HG02852 (cell line): Measurements from ENCODE around the gene MYLIP.

ENCODE experiments used
- ATAC-seq: cut with Tn5 transposase; IDR thresholded peaks from one replicate; pipeline ENCODE4 v1.9.1; 2021; ENCODE audit warnings: mild to moderate bottlenecking, moderate library complexity; ENCODE audit not compliant: unreplicated experiment

The MYLIP gene

GRCh38 chr6:16106991-16107787, 21.7 kb upstream of the MYLIP start:
- no peak for ATAC-seq

DNA sequence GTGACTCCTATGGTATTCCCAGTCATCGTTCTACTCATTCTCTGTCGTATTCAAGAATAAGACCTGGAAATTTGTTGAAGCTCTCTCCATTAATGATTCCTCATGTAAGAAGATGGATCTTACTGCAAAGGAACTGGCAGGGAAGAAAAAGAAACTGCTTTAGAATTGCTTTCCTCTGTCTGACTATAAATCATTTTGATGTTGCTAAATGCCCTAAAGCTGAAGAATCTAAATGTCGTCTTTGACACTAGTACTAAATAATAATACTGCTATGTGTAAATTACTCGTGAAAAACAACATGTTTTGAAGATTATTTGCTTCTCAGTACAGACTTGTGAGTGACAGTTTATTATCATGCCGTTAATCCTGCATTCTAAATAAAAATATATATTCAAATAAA, 20.5 kb upstream of the MYLIP start:
- ATAC-seq, result no peak

GRCh38 chr6:16108921-16109658, 19.8 kb upstream of the MYLIP start:
- no peak for ATAC-seq

DNA sequence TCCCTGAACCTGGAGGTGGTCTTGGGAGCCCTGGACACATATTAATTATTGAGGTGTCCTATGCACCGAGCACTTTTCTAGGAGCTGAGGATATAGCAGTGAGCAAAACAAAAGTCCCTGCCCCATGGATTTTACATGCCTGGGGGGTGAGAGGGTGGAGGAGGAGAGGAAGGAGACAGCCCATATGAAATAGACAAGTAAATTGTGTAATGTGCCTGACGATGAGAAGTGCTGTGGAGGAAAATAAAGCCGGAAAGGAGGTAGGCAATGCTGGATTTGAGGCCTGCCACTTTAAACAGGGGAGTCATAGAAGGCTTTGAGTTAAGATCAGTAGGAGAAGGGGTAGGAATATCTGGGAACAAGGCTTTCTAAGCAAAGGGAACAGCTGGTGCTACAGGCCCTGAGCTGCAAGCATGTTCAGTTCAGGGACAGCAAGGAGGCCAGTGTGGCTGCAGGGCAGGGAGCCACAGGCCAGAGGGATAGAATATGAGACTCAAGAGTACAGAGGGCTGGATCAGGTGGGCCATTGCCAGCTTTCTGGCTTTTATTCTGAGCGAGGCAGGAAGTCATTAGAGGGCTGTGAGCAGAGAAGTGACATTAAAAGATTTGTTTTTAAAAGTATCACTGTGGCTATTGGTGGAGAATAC, 19.1 kb upstream of the MYLIP start:
- ATAC-seq, result no peak

GRCh38 chr6:16118825-16119224, 10.1 kb upstream of the MYLIP start:
- no peak for ATAC-seq

GRCh38 chr6:16121339-16121738, 7.5 kb upstream of the MYLIP start:
- ATAC-seq, result no peak

DNA sequence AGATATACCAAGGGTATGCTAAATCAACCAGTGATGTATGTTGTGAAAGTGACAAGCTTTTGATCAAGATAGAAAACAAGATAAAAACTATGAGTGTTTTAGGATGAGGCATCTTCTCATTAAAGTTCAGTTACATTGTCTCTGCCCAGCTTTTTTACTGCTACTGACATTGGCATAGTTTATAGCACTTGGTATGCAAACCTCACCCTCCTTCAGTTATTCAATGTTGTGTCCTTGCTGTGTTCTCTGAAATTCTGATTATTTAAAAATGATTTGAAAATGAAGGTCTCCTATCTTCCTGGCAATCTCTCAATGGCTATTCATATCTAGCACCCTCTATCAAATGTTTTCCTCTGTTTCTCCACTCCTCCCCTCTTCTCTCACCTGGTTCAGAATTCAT, 6.7 kb upstream of the MYLIP start:
- no peak for ATAC-seq

DNA sequence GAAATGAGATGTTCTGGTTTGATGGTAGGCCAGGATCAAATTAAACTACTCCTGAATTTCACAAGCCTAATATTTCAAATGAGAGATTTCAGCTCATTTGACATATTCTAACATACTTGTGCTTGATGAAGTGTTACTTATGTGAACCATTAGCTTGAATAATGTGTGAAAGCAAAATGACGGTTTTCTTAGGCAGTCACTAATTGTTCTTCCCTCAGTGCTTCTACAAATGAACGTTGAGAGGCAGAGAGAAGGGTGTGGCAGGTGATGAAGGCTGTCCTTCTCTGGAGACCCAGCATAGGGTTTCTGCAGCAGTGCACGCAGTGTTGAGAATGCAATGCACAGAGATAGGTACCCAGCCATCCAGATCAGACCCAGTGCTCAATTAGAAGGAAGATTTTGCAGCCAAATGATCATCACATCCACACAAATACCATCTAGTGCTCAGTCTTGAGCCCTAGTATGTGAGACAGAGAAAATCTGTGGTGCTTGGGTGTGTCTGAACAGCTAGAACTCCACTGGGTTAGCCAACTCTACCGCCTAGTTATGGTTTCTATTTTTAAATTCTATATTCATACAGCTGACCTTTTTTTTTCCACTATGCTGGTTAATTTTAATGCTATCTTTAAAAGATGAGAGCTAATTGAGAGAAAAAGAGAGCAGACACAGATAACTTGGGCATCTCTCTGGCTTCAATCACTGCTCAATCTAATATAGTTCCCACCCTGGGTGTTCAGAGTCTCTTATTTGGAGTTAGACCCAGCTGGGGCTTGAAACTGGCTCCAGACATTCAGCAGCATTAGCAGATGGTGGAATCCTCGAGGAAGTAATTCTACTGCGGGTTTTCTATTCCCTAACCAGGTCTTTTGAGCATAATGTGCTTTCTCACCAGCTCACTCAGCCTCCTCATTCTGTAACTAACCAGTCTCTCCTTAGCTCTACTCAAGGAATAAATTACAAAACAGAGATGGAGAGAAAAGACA, 4.4 kb upstream of the MYLIP start:
- no peak for ATAC-seq

DNA sequence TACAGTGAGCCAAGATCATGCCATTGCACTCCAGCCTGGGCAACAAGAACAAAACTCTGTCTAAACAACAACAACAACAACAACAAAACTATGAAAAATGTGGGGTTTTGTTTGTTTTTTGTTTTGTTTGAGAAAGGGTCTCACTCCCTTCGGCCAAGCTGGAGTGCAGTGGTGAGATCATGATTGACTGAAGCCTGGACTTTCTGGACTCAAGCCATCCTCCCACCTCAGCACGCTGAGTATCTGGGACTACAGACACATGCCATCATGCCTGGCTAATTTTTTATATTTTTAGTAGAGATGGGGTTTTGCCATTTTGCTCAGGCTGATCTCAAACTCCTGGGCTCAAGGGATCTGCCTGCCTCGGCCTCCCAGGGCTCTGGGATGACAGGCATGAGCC, 2.8 kb upstream of the MYLIP start:
- ATAC-seq, result no peak

- ATAC-seq, result no peak
Observed at GRCh38 chr6:16126861-16127260, 2.0 kb upstream of the MYLIP start.

DNA sequence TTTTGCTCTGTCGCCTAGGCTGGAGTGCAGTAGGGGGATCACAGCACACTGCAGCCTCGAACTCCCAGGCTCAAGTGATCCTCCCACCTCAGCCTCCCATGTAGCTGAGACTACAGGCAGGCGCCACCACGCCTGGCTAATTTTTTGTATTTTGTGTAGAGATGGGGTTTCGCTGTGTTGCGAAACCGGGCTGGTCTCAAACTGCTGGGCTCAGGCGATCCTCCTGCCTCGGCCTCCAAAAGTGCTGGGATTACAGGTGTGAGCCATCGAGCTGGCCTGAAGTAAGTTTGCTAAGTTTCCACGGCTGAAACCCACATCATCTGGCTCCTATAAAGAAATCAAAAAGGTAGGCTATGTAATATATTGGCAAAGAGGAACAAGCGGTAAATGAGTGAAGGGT, 1.4 kb upstream of the MYLIP start:
- no peak for ATAC-seq

- peak; percentile 0 for ATAC-seq
Observed at GRCh38 chr6:16129623-16130401, 926 bp downstream of the MYLIP start.

DNA sequence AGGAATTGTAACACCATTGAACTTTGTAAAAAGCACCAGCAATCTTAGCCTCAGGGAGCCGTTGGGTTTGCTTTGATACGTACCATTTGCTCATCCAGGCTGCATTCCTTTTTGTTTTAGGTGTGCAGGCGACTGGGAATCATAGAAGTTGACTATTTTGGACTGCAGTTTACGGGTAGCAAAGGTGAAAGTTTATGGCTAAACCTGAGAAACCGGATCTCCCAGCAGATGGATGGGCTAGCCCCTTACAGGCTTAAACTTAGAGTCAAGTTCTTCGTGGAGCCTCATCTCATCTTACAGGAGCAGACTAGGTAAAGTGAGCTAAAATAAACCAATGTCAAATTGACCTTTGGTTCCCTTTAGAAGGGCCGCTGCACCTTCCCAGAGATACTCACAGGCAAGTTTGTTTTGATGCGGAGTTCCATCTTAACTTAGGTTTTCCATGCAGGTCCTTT, 1.6 kb downstream of the MYLIP start:
- no peak for ATAC-seq

- peak; percentile 61 for ATAC-seq
Observed at GRCh38 chr6:16130932-16131387, 2.1 kb downstream of the MYLIP start.

DNA sequence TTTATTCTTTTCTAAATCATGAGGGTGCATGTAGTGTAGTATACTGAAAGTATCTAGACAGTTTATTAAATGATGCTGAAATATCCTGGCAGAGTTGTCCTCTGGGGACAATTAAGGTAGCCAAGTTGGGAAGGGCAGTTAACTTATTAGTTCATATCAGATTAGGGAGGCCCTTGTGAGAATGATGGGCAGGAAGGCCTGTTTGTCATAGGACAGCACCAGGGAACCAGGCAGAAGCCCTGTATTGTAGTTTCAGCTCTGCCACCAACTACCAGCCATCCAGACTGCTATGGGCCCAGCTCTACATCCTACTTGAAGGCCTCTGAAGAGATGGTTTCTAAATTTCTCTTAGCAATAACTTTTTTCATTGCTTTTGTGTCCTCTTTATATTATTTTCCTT, 4.0 kb downstream of the MYLIP start:
- ATAC-seq, result no peak

DNA sequence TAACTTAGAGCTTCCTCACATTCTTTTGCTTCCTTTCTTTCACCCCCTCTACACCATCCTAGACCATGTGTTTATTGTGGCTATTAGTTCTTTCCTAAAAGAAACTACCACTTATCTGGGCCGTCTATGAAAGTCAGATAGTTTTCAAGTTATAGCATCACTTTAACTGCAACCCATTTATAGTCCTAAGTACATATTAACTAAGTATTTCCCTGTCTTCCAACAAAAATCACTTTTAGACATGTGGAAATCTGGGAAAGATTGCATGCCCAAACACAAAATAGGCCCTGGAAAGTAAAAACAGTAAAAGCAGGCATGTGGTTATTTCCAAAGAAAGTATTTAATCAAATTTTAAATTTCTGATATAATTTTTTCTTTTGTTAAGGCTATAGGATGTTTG, 5.5 kb downstream of the MYLIP start:
- ATAC-seq, result no peak

DNA sequence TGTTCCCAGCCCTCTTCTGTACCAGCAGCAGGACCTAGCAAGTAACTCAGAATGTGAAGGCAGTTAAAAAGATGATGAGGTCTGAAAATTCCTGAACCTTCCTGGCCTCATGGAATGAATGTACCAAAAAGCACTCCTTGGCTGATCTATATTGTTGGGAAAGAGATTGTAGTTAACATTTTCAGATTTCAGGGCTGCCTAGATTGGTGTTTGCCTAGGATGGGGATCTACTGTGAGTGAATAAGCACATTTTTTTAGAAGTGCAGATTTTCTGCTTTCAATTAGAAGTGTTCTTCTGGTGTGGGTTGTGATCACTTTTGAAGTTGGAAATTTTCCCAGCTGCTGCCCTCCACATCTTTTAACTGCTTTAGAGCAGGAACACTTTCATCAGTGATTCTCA, 6.2 kb downstream of the MYLIP start:
- no peak for ATAC-seq

GRCh38 chr6:16136091-16136490, 7.2 kb downstream of the MYLIP start:
- no peak for ATAC-seq

DNA sequence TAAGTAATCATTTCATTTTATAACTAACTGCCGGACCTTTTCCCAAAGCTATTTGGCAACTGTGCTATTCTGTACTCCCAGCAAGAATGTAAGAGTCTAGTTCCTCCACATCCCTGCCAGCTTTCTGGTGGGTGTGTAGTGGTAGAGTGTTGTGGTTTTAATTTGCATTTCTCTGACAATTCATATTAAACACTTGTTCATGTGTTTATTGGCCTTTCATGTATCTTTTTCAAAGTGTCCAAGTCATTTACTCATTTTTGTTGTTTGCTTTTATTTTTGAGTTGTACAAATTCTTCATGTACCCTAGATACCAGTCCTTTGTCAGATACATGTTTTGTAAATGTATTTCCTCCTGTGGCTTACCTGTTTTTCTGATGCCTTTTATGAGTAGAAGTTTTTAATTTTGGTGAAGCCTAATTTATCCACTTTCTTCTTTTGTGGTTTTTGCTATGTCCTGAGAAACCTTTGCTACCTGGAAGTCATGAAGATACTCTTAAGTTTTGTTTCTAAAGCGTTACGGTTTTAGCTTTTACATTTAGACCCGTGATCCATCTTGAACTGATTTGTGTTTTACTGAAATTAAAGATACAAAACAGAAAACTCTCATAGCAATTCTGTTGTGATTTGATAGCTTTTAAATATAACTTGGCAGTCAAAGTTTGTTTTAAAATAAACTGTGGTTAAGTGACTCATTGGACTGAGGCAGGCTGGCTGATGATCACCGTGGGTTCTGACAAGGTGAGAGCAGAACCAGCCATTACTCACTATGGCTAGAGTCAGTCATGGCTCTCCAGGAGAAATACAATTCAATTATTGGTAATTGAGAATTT, 8.0 kb downstream of the MYLIP start:
- ATAC-seq, result peak; percentile 51
